Measurements from ENCODE around the gene TMEM115.

The TMEM115 gene

GRCh38 chr3:50369012-50369670, 9.8 kb upstream of the TMEM115 start:
- H3K27ac ChIP-seq = no peak overlapping the region
- no peak for TF ChIP-seq CTCF (conservative IDR thresholded peaks at IDR 0.05)
- TF ChIP-seq ZFX (IDR thresholded peaks at IDR 0.05) = no peak

- peak overlapping the region; percentile 66 for H3K27ac ChIP-seq
- TF ChIP-seq CTCF (conservative IDR thresholded peaks at IDR 0.05) = no peak
- TF ChIP-seq ZFX (IDR thresholded peaks at IDR 0.05) = no peak
Observed at GRCh38 chr3:50365842-50366220, 6.5 kb upstream of the TMEM115 start.

- no peak; the same call in 1 of the 2 replicates for TF ChIP-seq CTCF (conservative IDR thresholded peaks at IDR 0.05)
- TF ChIP-seq ZFX (IDR thresholded peaks at IDR 0.05) = no peak
- H3K27ac ChIP-seq = peak overlapping the region; percentile 66
Observed at GRCh38 chr3:50365080-50365841, 5.9 kb upstream of the TMEM115 start.

- H3K27ac ChIP-seq = no peak overlapping the region
- no peak for TF ChIP-seq ZFX (IDR thresholded peaks at IDR 0.05)
- TF ChIP-seq CTCF (conservative IDR thresholded peaks at IDR 0.05) = no peak
Observed at GRCh38 chr3:50364573-50365079, 5.3 kb upstream of the TMEM115 start.

DNA sequence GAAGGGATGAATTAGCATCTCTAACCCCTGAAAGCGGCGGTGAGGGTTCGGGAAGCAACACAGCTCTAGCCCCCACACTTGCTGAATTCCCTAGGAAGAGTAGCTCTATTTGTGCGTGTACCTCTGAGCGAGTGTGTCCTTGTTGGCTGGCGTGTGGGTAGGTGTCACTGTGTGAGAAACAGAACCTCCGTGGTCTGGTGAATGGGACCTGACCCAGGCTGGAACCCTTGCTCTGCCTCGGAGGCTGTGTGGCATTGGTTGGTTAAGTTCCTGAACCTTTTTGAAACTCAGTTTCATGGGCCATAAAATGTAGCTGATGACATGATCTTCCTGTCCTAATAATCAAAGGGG, 414 bp upstream of the TMEM115 start:
- peak overlapping the region; percentile 95; the same call in 1 of the 2 replicates for H3K27ac ChIP-seq
- TF ChIP-seq CTCF (conservative IDR thresholded peaks at IDR 0.05) (no peak), ZFX (IDR thresholded peaks at IDR 0.05) (no peak)

GRCh38 chr3:50358355-50358910, 888 bp downstream of the TMEM115 start:
- TF ChIP-seq ZFX (IDR thresholded peaks at IDR 0.05) (no peak), CTCF (conservative IDR thresholded peaks at IDR 0.05) (no peak)
- H3K27ac ChIP-seq = peak overlapping the region; percentile 95

GRCh38 chr3:50357481-50357880, 1.8 kb downstream of the TMEM115 start:
- H3K27ac ChIP-seq = peak overlapping the region; percentile 95; the same call in 1 of the 2 replicates
- no peak for TF ChIP-seq CTCF (conservative IDR thresholded peaks at IDR 0.05)
- no peak for TF ChIP-seq ZFX (IDR thresholded peaks at IDR 0.05)
